NCI-H187 (cell line): ENCODE measurements around the gene GMDS.

Experiments used
- DNase-seq, 2 experiments: peaks; one replicate each; lab custom pipeline; 2025; lab: John Stamatoyannopoulos, UW

The GMDS gene

DNA sequence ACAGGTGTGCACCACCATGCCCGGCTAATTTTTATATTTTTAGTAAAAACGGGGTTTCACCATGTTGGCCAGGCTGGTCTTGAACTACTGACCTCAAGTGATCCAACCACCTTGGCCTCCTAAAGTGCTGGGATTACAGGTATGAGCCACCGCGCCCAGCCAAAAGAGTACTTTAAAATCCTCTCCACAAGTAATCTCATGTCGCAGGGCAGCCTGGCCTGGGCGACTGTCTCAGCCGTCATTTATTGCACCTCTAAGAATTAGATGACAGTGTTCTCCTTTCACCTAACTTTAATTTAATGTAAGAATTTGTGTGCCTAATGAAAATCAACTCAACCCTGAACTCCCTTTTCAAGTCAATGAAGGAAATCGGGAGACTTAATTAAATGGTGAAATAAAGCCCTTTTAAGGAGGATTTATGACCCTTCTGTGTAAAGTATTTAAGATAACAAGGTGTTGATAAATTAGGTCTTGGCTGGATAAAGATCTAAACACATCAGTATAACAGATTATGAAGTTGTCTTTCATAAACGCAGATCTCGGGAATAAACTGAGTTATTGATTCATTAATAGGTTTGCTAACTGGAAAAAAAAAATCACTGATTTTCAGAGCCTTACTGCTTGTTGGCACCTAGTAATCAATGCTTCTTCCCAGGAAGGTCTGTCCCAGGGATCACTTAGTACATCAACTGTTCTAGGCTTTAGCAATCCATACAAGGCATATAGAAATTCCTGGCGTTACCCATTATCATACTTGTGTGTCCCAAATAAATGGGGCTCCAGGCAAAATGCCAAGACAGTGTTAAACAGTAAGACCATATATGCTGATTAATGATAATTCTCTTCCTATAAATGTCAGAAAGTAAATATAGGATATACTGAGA, 209.3 kb downstream of the GMDS start:
- no peak for DNase-seq

DNA sequence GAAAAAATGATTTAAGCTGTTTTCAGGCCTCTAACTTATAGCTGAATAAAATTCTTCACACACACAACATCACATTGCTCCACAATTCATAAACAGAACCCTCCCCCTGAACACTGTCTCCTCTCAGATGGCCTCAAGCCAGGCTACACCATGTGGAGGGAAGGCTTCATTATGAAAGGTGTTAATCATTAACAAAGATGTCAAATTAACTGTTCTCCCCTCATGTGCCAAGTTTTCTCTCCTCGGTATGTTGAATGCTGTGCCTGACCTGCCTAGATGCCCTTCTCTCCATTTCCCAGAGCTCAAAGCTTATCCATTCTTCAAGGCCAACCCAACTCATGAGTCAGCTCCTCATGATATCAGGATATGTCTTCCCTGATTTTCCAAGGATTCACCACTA, 210.4 kb downstream of the GMDS start:
- no peak for DNase-seq

DNA sequence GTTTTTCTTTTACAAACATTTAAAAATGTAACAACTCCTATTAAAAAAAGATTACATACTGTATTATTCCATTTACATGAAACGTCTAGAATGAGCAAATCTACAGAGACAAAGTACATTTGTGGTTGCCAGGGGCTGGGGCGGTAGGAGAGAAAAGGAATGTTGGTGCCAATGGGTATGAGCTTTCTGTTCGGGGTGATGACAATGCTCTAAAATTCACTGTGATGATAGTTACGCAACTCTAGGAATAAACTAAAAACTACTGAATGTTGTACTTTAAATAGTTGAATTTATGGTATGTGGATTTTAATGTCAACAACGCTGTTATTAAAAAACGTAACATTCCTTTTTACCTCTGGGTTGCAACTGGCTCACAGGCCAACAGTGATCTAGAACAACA, 211.1 kb downstream of the GMDS start:
- DNase-seq: no peak

DNA sequence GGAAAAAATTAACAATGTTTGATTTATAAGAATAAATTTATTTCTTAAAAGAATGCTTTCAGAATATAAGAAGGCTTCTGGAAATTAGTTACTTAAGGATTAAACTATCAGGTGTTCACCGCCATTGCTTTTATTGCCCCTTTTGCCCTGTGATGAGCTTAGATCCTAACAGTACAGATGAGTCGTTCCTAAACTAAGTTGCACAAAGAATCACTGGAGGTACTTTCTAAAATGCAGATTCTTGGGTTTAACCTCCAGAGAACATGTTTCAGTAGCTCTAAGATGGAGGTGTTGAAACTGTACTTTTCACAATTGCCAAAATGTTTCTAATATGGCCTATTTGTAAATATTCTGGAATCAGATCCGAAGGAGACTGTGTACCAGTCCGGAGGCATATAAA, 211.9 kb downstream of the GMDS start:
- no peak for DNase-seq

DNA sequence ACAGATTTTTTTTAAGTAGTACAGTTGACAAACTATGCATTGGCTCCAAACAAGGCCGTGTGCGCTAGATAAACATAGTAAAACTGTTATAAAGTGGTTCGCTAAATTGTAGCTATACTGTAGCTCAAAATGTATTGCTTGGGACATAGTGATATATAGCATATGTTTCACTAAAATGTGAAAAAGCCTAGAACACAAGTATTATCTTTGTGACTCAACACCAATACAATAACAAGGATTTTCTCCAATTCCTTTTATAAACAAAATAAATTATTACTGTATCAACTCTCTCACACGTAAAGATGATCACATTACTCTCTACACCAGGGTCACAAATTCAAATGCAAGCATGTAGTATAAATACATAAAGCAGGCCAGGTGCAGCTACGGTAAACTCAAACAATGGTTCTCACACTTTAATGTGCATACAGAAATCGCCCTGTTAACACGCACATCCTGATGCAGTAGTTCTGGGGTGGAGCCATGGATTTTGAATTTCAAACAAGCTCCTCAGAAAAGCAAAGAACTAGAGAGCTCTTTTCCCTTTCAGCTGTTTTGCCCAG, 214.6 kb downstream of the GMDS start:
- DNase-seq: no peak

DNA sequence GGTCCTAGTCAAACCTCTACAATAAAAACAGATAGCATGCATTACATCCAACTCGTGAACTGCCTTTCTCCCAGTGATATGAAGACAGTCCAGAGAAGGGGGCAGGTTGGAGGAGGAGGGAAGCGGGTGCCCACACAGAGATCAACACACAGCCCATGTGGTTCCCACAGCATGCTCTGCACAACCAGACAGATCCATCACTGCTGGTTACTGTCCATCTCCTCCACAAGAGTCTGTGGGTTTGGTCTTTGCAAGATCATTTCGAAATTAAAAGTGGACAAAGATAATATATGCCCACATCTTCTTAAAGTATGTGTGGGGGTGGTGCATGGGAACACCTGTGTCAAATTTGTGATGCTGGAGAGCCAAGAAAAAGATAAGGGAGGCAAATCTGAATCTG, 215.5 kb downstream of the GMDS start:
- no peak for DNase-seq

DNA sequence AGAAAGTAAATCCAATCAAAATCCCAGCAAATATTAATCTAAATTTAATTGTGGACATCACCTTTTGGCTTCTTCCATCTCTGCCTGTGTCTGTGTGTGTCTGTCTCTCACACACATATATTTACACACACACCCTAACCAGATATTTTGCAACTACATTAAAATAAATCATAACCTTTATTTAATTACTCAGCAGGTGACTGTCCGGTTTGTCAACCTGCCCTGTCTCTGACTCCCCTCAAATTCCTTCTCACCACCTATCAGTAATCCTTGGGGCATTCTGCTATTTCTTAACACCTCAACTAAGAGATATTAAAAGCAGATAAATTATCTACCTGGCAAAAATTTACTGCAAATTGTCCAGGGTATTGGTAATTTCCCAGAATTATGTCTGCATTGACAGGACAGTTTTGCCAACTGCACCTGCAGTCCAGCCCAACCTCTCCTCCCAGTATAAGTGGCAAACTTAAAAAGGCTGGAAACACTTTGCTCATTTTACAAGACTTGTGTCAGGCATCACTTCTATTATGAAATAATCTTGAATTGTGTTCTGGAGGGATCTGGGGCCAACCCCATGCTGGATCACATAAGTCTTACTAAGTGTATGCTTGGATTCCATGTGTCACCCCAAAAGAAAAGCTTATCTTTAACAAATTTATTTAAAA, 216.1 kb downstream of the GMDS start:
- DNase-seq: no peak

DNA sequence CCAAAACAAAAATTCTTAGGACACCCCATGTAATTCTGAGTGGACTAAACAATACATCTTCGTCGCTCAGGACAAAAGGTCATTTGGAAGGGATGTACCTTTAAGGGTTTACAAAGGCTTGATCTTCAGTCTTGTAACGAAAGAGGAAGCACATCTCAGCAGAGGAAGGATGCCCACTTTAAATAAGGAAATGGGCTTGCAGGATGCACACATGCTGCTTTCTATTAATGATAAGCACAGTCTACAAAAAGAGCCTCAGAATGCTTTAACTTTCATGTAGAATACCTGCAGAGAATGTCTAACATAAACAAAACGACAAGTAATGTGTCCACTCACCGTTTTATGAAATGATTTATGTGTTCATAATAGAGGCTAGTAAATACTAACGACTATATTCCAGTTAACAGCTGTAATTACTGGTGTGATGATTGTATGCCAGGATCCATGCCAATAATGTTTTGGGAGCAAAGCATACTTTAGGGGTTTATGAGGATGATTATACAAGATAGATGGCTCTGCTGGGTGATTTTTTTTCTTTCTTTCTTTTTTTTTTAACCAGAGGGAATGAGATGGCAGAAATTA, 216.9 kb downstream of the GMDS start:
- DNase-seq: no peak

DNA sequence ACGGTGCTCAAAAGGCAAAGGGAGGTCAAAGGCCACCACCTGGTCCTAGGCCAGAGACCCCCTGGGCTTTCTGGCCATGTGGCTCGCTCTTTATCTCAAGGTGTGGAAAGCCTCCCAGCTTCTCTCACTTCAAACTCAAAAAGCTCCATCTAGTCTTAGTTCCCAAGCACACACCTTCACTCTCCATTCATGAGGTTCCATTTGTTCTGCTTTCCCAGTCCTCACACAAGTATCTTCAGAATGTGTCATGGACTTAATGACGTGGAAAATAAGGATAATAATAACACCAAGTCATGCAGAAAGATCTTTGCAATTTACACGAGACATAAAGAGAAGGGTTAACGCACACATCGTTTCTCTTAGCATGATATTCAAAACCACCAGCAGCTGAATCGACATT, 219.3 kb downstream of the GMDS start:
- no peak for DNase-seq

DNA sequence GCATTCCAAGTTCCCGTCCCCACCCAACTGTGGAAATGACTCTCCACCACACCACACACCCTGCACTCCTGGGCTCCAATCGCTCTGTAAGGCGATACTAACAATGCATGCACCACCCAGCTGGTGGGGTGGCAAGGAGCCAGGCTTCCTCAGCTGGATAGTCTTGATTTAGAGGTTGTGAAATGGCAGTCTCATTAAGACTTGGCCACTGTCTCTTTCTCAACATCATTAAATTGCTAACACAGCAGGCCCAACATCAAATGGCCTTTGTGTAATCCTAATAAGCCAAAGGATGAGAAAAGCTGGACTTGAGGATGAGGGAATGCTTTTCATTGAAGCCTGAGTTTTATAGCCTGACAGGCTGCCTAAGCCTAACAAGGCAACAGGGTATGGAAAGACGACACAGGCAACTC, 223.7 kb downstream of the GMDS start:
- DNase-seq: peak; percentile 62 to 84

DNA sequence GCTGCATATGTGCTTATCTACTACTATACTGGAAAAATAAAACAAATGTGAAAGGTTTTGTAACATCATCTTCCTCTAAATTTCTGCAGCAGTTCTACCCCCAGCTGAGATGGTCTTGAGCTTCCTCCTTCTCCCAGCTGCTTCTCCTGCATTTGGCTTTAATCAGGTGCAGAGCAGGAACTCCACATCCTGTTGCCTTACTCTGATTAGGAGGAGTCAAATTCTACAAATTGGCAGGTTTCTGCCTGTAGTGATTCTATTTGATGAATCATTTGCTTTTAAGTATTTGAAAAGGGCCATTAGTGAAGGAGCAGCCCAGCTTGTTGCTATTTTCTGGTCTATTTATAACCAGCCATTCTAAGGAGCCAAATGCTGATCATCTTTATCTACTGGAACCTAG, 224.5 kb downstream of the GMDS start:
- DNase-seq: peak in 1 of 2 experiments; percentile 20

DNA sequence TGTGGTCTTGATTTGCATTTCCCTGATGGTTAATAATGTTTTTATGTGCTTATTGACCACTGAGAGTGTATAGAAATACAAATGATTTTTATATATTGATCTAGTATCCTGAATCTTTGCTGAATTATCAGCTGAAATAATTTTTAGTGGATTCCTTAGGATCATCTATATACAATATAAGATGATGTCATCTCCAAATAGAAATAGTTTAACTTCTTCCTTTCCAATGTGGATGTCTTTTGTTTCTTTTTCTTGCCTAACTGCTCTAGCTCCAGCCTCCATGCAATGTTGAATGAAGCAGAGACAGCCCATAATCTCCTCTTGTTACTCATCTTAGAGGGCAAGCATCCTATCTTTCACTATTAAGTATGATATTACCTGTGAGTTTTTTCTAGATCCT, 226.4 kb downstream of the GMDS start:
- DNase-seq: no peak

DNA sequence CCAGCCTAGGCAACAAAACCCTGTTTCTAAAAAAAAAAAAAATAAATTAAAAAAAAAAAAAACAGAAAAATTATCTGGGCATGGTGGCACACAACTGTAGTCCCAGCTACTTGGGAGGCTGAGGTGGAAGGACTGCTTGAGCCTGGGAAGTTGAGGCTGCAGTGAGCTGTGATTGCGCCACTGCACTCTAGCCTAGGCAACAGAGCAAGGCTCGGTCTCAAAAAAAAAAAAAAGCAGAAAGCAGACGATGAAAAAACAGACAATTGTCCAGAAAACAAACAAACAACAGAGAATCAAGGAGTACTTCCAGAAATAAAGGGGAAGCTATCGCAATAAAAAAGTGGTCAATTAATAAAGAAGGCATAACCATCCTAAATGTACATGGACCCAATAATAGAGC, 229.4 kb downstream of the GMDS start:
- DNase-seq: no peak

DNA sequence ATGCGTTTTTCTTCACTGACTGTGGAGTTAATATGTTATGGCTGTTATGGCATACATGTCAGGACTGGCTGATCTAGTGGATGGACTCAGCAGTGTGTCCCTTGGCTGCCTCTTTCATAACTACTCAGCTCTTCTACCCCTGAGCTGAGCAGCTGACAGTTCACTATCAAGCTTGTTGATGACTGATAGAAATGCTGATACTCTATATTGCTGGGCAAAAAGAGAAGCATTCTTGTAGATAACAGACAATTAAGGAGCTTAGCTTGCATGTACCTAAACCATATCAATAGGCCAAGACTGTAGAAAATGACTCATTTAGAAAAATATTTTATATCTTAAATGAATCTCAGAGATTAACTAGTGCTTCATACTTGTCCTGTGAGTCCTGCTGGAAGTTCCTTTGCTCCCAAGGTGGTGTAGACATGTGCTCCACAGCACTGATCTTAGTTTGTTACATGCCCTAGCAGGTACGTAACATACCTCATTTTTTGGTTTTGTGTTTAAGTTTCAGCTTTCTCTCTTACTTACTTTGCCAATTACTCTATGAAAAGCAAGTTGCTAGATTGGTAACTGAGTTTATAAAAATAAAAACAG, 236.9 kb downstream of the GMDS start:
- no peak for DNase-seq

DNA sequence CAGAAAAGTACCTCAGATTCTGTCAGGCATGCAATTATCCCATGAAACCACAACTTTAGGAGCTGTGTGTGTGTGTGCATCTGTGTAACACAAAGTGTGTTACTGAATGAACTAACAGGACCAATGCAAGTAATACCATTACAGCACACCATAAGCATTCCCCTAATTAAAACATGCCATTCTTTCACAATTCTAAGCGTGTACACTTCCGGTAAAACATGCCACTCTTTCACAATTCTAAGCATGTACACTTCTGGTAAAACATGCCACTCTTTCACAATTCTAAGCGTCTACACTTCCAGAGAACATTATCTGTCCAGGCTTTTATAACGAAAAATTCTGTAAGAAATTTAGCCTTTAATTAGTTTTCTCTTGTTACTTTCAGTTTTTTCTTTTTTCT, 238.2 kb downstream of the GMDS start:
- DNase-seq: no peak

DNA sequence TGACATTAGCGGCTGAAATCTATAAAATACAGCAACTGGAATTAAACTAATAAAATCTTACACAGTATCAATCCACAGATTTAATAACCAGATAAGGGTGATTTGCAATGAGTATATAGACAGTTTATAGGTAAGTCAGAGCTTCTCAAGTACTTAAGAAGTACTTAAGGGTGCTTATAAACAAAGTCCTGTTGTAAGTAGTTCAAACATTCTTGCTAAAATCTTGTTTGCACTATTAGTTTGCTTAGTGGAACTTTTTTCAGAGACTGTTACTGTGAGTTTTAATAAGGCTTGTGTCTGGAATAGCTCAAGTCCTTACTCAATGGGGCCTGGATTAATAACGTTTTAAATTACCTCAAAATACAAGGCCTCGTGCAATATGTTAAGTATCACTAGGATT, 240.5 kb downstream of the GMDS start:
- DNase-seq: no peak

DNA sequence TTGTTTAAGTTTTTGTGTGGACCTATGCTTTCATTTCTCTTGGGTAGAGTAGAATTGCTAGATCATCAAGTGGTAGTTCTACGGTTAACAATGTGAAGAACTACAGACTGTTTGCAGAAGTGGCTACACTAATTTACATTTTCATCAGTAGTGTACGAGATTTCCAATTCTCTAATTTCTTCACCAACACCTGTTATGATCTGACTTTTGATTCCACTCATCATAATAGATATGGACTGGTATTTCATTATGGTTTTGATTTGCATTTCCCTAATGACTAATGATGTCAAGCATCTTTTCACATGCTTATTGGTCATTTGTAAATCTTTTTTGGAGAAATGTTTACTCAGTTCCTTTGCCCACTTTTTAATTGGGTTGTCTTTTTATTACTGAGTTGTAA, 244.4 kb downstream of the GMDS start:
- no peak for DNase-seq

DNA sequence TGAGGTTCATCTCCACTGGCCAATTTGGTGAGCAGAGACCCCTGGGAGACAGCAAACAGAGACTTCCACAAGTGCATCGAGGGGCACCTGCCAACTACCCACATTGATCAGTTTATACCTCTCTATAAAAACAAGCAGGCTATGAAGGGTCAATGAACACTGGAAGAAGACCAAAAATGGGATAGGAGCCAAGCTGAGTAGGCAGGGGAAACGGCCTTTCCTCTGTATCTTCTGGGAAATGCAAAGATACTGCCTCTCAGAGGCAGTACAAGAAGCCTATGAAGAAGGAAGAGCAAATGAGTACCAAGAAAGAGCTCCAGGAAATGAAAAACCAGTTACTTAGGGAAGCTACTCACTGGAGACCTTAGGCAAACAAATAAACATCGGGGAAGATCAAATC, 247.7 kb downstream of the GMDS start:
- DNase-seq: no peak

DNA sequence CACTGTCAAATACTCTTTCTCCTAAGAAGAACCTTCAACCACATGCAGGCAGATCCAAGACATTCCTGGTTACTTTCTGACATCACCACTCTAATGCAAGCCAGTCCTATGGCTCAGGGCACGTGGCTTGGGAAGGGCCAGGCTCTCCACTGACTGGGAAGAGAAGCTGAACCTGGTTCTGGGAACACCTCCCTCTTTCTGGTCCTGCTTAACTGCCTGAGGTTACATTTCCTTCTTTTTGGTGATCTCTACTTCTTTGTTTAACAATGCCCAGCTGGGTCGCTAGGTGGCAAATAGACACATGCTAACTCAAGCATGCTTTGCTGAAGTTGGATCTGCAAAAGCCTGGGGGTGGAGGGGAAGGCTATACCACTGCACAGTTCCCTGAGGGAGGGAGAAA, 249.8 kb downstream of the GMDS start:
- no peak for DNase-seq

DNA sequence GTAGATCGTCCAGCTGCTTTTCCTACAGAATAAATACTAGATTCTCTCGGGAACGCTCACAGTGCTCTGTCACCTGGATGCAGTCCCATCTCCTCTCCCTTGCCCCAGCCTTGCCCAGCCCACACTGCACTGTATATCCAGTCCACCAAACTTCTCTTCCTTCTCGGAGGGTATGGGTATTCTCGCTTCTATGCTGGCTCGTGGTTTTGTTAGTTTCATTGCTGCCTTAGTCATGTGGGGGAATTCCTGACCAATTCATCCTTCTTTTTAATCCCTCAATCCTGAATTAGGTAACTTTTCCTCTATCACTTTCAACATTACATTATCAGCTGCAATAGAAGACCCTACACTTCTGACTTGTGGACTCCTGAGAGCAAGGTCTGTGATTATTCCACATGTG, 252.4 kb downstream of the GMDS start:
- no peak for DNase-seq

DNA sequence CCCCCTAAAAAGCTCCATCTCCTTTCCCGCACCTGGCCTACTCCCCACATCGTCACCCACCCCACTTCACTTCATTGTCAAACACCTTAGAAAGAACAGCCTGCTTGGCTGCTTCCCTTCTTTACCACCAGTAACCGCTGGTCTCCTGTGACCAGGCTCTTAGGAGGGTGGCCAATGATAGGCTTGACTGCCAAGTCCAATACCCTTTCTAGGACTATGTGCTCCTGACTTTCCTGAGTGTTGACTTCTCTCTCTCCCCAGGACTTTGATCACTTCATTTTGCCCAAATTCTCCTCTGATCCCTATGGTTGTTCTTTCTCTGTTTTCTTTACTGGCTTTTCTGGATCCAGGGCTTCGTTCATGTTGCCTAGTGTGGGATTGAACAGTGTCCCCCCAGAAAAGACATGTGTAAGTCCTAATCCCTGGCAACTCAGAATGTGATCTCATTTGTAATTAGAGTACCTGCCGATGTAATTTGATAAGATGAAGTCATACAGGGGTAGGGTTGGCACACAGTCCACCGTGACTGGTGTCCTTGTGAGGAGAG, 254.0 kb downstream of the GMDS start:
- DNase-seq: no peak

DNA sequence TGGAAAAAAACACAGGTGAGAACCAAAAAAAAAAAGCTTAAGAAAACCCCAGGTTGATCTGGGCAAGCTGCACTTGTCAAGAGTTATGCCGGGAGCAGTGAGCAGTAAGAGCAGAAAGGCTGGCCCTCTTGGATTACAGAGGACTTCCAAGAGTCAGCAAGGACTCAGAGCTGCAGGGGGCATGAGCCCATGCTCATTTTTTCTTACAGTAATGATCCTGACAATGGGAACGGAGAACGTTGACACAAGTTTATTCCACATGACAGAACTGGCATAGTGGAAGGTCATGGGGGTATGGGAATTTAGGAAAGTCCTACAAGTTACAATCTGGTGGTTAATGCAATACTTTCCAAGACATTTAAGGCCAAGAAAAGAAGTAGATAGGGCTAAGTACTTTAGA, 256.6 kb downstream of the GMDS start:
- DNase-seq: no peak
